C4-2B (cell line): Measurements from ENCODE around the gene WWOX.
"Not testable (repeated sequence)": the region's sequence is repeated elsewhere in the genome, so short reads cannot be mapped to it uniquely, and the experiment has no call there.

Source experiments
- CTCF ChIP-seq: fragments of 450-650 bp; conservative IDR thresholded peaks from 2 replicates; pipeline ENCODE4 v1.5.1; 2017; ENCODE audit warnings: mild to moderate bottlenecking
- ZFX ChIP-seq: fragments of 450-650 bp; IDR thresholded peaks from 2 replicates; pipeline ENCODE4 v1.6.1; 2017

- TF ChIP-seq CTCF, ZFX: not testable (repeated sequence)
These were observed 952.7 kb downstream of the WWOX start for GRCh38 chr16:79052198-79052597.
